ENCODE data around the gene ALCAM.

DNA sequence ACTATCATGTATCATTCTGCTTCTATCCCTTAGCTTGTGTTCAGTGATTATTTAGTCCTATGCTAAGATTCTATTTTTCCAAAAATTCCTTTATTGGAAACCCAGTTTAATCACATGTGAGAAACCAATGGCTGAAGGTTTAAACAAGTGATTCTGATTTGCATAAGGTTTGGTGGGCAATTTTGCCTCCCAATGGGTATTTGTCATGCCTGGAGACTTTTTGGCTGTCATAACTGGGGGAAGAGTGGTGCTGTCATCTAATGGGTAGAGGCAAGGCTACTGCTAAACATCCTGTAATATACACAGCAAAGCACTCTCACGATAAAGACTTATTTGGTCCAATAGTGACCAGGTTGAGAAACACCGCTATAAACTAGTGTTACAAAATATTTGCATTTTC, 148.7 kb downstream of the ALCAM start:
- TF ChIP-seq, protein P1, sequence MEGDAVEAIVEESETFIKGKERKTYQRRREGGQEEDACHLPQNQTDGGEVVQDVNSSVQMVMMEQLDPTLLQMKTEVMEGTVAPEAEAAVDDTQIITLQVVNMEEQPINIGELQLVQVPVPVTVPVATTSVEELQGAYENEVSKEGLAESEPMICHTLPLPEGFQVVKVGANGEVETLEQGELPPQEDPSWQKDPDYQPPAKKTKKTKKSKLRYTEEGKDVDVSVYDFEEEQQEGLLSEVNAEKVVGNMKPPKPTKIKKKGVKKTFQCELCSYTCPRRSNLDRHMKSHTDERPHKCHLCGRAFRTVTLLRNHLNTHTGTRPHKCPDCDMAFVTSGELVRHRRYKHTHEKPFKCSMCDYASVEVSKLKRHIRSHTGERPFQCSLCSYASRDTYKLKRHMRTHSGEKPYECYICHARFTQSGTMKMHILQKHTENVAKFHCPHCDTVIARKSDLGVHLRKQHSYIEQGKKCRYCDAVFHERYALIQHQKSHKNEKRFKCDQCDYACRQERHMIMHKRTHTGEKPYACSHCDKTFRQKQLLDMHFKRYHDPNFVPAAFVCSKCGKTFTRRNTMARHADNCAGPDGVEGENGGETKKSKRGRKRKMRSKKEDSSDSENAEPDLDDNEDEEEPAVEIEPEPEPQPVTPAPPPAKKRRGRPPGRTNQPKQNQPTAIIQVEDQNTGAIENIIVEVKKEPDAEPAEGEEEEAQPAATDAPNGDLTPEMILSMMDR (conservative IDR thresholded peaks at IDR 0.05; ENCODE audit: low read length) = no peak
- no peak for TF ChIP-seq EZH2phosphoT487 (IDR thresholded peaks at IDR 0.05; ENCODE audit: borderline replicate concordance, low read depth, low read length)

Measured in OCI-LY7 (cell line).